Neural cell (in vitro differentiated cells): ENCODE measurements around the gene BORCS5.

Experiments used
- CTCF ChIP-seq: fragments of 450-650 bp; IDR thresholded peaks from 2 replicates; pipeline ENCODE4 v1.5.1; 2014; ENCODE audit warnings: antibody characterized with exemption, mild to moderate bottlenecking, moderate library complexity; ENCODE audit not compliant: poor library complexity, severe bottlenecking
- EP300 ChIP-seq: fragments of 450-650 bp; conservative IDR thresholded peaks from 2 replicates; pipeline ENCODE4 v1.6.1; 2014; ENCODE audit warnings: antibody characterized with exemption, mild to moderate bottlenecking, moderate library complexity; ENCODE audit not compliant: poor library complexity, severe bottlenecking
- EZH2 ChIP-seq: fragments of 200-600, 300-800 bp; shearing (Covaris generic), sonication (generic); IDR thresholded peaks from 2 replicates; pipeline ENCODE4 v1.6.1; 2014; ENCODE audit warnings: antibody characterized with exemption, low read length, borderline replicate concordance, mild to moderate bottlenecking; ENCODE audit not compliant: insufficient read depth, poor library complexity, severe bottlenecking
- MXI1 ChIP-seq: fragments of 450-650 bp; conservative IDR thresholded peaks from 2 replicates; pipeline ENCODE4 v1.6.1; 2014; ENCODE audit warnings: antibody characterized with exemption, mild to moderate bottlenecking; ENCODE audit not compliant: poor library complexity, severe bottlenecking
- POLR2AphosphoS5 ChIP-seq: IDR thresholded peaks from 2 replicates; pipeline ENCODE4 v1.6.1; 2012
- RAD21 ChIP-seq: fragments of 450-650 bp; conservative IDR thresholded peaks from 2 replicates; pipeline ENCODE4 v1.6.1; 2014; ENCODE audit warnings: antibody characterized with exemption, mild to moderate bottlenecking, moderate library complexity
- TAF1 ChIP-seq: IDR thresholded peaks from 2 replicates; pipeline ENCODE4 v1.6.1; 2012; ENCODE audit warnings: low read depth

GRCh38 chr12:12356896-12357718 lies at the start of gene BORCS5:
- TF ChIP-seq POLR2AphosphoS5 (peak; percentile 96), CTCF (peak; percentile 51), TAF1 (peak; percentile 84), MXI1 (peak; percentile 85), EZH2 (no peak), RAD21 (no peak), EP300 (no peak)
